GM19328 (cell line): ENCODE results near the gene KRTAP10-3.

Experiments used
- ATAC-seq: cut with Tn5 transposase; IDR thresholded peaks from one replicate; pipeline ENCODE4 v1.9.1; 2021; ENCODE audit warnings: mild to moderate bottlenecking, moderate library complexity; ENCODE audit not compliant: unreplicated experiment

KRTAP10-3 gene

DNA sequence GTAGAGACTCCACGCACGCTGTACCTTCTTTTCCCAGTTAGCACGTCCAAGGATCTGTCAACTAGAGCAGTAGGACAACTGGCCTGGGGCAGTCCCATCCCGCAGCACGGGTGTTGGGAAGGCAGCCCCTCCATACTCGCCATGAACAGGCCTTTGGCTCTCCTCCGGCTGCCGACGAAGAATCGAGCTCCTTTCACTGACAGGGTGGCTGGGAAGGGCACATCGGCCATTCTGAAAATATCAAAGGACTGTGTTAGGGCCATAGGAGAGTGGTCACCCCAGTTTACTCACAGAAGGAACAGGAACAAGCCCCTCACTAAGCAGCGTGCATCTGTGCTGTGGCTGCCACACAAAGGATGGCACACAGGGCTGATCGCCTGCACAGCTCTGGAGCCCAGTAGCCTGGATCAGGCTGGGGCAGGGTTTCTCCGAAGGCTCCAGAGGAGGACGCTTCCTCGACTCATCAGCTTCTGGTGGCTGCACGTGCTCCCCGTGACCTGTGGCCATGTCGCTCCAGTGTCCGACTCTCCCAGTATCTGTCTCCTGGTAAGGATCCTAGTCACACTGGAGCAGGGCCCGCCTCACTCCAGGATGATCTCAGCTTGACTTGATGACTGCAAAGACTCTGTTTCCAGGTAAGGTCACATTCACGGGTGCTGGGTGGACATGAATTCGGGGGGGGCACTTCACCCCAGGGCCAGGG lies 27.5 kb downstream of the KRTAP10-3 start:
- no peak for ATAC-seq

DNA sequence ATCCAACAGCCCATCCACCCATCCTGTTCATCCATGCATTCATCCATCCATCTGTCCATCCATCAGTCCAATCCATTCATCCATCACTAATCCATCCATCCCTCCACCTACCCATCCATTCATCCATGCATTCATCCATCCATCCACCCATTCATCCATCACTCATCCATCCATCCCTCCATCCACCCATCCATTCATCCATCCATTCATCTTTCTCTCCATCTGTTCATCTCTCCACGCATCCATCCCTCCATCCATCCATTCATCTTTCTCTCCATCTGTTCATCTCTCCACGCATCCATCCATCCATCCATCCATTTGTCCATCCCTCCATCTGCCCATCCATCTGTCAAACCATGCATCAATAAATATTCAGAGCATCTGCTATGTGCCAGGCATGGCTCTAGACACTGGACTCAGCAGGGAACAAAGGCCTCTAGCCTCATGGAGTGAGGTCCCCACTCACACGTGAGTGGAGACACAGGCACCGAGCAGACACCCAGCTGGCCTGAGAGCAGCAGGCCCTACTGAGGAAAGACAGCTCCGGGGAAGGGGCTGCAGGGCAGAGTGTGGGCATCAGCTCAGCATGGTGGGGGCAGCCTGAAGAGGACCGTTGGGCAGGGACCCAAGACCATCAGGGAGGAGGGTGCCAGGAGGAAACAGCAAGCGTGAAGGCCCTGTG lies 28.2 kb downstream of the KRTAP10-3 start:
- ATAC-seq = no peak

DNA sequence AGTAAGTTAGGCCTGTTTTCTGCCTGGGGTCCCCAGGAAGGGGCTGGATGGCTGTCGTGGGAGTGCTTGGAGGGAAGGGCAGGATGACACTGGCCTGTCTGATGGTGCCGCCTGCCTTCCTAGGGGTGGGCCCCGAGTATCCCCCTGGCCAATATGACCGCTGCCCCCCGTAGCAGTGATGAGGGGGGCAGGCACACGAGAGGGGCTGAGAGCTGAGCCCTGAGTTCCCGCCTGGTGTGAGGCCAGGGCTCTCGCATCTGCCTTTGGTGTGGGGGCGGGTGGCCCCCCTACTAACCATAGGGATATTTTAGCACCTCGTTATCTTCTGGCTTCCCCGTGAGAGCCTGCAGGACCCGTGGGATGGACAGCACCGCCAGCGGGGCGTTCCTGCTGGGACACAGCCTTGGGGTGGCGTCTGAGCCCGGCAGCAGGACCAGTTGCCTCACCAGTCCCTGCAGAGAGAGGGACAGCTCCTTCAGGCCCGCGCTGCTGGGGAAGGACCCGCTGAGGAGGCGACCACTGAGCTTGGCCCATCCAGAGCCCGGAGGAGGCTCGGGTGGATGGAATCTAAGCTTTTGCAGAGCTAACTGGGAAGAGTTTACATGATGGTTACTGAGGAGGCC lies 29.0 kb downstream of the KRTAP10-3 start:
- ATAC-seq = no peak

DNA sequence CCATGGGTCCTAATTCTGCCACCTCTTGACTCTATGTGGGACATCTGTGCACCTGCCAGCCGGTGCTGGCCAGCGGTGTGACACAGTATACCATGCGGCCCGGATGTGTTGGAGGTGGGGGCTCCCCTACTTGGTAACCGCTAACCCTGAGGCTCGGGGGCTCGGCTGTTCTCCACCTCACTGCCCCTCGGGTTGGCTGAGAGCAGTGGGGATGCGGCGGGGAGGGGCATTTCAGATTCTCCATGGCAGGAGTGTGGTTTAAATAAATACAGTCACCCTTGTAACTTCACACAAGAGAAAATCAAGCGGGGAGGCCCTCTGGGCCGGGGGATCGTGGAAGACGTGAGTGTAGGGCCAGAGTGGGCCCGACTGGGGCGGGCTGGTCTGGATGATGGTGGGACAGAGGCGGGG lies 29.6 kb downstream of the KRTAP10-3 start:
- no peak for ATAC-seq

DNA sequence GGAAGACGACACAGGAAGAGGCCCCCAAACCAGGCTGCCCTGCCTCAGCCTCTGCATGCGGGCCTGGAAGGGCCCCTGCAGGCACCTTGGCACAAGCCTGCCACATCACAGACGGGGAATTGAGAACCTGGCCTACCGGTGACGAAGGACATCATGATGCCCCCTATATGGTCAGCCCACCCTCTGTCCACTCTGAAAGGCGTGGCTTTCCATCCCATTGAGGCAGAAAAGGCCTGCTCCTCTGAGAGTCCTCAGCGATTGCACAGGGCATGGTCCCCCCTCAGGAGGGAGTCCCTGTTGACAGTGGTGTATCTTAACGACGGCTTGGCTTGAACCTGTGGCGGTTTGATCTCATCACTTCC lies 30.0 kb downstream of the KRTAP10-3 start:
- no peak for ATAC-seq

DNA sequence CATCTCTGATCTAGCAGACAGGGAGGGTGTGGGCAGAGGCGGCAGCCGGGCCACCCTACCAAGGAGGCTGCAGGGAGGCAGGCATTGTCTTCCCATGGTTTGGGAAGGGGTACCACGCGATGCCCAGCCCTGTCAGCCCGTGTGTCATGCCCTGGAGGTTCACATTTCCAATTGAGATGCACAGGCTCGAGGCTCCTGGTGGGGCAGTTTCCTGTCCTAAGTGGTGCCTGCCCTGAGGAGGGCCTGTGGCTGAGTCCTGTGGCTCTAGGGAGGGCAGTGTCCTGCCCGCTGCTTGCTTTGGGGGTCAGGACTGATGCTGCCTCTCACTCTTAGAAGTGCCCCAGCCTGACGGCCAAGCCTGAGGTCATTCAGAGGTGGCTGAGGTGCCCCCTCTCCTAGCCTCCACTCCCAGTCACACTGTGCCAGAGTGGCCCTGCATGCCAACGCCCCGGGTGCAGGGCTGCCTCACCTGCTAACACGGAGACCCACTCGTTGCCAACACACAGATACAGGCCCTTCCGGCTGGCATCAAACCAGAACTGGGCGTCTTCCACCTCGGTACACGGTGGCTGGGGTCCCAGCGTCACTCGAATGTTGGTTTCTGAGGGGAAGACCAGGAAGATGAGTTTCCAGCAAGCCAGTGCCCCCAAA lies 30.5 kb downstream of the KRTAP10-3 start:
- ATAC-seq = no peak

DNA sequence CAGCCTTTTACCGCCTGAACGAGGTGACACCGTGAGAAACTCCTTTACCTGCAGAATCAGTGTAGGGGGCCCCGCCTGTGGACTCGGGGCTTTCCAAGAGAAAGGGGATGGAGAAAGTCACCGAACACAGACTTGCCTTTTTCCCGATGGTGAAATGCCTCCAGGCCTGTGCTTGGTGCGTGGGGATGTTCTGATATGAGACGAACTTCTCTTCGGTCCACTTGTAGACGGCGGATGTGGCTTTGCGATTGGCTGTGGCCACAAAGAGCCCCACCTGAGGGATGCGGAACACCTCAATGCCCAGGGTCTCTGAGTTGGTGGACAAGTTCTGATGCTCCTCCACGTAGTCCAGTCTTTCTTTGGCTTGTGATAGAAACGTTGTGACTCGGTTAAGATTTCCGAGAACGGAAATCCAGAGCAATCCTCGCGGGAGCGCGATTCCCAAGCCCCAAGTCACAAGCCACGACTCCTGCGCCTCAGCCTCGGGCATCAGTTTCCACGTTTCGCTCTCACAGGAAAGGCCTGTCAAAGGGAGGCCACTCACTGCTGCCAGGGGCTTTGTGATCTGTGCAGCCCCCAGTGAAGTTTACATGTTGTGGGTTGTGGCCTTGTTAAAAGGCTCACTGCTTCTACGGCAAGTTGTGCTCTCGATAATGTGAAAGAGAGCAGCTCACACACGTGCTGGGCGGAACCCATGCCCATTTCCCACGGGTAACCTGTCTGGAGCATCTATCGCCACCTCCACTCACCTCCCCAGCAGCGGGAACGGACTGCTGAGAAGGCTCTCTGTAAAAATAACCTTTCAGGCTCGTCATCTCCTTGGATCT lies 31.2 kb downstream of the KRTAP10-3 start:
- ATAC-seq = no peak

DNA sequence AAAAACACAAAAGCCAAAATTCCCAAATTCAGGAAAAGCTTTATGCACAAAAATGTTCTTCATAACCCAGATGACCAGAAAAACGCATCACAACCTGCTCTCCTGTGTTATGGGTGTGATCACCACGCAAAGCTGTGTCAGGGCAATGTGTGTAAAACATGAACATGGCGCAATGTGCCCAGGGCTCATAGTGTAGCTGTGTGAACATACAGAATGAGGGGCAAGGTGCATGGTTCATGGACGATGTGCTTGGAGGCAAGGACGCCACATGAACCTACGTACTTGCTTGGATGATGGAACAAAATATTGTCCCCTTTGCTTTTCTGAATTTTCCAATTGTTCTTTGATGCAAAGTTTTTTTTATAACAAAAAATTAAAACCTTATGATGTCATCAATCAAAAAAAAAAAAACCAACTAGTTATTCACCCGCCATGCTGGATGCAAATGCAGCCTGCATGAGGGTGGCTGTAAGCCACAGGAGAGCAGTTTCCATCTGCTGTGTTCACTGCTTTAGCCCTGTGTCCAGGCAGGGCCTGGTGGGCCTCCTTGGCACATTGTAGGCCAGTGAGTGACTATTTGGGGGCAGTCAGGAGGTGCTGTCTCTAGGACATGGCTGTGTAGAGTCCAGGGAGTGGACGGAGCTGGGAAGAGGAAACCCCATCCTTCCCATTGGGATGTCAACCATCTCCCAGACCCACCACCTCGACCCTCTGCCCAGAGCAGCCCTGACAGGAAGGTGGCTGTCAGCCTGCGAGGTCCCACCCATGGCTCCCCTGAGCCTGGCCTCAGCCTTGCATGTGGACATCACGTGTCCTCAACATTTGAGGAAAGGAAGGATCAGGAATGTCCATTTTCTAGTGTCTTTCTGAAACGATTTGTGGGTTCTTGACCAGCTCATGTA lies 32.2 kb downstream of the KRTAP10-3 start:
- ATAC-seq = no peak

DNA sequence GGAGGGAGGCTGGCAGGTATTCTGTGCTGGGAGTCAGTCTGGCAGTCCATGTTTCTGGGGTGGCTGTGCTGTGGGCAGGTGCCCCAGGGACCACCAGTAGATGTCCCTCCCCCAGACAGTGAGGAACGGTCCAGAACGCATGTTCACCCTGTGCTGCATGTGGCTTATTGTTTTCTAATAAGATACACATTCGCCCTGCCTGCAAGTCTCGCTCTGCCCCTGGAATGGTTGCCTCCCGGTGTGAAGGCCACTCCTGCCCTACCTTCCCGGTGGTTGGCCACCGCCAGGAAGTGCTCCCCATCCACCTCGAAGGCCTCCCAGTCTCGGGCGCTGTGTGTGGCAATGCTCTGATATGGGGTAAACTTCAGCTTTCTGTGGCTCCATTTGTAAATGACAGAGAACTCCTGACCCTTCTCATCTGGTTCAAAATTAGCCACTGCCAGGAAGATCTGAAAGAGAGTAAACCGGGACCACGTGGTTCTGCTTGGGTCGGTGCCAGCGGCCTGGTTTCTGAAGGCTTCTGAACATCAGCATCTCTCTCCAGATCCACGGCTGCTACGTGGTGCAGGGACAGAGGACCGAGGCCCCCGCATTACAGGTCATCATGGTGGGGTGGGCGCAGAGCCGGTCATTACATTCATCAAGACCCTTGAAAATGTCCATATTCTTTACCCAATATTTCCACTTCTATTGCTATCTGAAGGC lies 33.1 kb downstream of the KRTAP10-3 start:
- no peak for ATAC-seq

DNA sequence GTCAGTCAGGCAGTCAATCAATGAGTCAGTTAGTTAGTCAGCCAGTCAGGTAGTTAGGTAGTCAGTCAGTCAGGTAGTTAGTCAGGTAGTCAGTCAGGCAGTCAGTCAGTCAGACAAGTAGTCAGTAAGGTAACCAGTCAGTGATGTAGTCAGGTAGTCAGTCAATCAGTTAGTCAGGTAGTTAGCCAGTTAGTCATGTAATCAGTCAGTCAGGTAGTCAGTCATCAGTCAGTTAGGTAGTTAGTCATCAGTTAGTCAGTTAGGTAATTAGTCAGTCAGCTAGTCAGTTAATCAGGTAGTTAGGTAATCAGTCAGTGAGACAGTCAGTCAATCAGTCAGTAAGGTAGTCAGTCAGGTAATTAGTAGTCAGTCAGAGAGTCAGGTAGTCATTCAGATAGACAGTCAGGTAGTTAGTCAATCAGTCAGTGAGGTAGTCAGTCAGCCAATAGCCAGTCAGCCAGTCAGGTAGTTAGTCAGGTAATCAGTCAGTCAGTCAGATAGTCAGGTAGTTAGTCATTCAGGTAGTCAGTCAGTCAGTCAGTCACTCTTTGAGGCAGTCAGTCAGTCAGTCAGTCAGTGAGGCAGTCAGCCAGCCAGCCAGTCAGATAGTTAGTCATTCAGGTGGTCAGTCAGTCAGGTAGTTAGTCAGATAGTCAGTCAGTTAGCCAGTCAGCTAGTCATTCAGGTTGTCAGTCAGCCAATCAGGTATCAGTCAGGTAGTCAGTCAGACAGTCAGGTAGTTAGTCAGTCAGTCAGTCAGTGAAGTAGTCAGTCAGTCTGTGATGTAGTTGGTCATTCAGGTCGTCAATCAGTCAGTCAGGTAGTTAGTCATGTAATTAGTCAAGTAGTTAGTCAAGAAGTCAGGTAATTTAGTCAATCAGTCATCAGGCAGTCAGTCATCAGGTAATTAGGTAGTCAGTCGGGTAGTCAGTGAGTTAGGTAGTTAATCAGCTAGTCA lies 33.9 kb downstream of the KRTAP10-3 start:
- ATAC-seq = no peak

DNA sequence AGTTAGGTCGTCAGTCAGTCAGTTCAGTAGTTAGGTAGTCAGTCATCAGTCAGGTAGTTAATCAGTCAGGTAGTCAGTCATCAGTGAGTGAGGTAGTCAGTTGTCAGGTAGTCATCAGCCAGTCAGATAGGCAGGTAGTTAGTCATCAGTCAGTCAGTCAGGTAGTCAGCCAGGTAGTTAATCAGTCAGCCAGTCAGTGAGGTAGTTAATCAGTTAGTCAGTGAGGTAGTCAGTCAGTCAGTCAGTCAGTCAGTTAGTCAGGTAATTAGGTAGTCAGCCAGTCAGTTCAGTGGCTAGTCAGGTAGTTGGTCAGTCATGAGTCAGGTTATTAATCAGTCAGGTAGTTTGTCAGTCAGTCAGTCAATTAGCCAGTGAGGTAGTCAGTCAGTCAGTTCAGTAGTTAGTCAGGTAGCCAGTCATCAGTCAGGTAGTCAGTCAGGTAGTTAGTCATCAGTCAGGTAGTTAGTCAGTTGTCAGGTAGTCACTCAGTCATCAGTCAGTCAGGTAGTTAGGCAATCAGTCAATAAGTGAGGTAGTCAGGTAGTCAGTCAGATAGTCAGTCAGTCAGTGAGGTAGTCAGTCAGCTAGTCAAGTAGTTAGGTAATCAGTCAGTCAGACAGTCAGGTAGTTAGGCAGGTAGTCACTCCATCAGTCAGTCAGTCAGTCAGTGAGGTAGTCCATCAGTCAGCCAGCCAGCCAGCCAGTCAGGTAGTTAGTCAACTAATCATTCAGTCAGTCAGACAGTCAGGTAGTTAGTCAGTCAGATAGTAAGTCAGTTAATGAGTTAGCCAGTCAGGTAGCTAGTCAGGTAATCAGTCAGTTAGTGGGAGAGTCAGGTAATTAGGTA lies 34.8 kb downstream of the KRTAP10-3 start:
- ATAC-seq = no peak

DNA sequence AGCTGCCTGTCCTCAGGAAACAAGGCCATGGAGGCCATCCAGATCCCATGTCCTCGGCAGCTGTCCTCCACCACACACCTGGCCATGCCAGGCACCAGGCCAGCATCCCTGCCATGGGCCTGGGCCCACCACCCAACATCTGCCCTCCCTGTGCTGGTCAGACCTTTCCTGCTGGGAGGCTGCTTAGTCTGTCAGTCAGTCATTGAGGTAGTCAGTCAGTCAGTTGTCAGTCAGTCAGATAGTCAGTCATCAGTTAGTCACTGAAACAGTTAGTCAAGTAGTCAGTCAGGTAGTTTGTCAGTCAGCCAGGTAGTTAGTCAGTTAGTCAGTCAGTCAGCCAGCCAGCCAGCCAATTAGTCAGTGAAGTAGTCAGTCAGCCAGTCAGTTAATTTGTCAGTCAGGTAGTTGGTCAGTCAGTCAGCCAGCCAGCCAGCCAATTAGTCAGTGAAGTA lies 35.8 kb downstream of the KRTAP10-3 start:
- ATAC-seq = no peak

DNA sequence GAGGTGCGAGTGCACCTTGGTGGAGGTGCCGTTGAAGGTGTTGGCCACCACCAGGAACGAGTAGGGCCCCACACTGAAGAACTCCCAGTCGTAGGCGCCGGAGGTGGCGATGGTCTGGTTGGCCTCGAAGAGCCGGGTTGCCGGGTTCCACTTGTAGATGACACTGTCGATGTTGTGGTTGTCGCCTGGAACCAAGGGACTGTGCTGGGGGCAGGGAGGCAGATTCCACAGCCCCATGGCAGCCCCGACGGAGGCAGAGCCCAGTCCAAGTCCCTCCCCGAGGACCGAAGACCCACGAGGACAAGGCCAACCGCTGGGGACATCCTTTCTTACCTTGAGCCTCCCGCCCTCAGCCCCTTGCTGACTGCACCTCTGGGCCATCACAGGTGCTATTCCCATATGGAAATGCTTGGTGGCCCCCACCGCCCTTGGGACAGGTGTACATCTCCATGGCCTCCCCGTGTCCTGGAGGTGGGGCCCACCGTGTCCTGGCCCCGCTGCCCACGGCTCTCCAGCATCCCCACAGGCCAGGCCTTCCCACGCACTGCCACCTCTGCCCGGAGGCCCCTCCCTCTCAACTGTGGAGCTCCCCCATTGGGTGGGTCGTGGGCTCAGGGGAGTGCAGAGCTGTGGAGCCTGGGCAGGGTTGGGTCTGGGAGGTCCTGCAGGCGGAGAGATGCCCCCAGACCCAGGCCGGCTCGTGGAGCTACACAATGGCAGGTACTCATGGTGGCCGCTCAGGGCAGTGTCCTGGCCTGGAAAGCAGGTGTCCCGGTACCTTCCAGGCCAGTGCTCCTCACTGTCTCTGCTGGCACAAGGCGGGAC lies 36.5 kb downstream of the KRTAP10-3 start:
- ATAC-seq = no peak

DNA sequence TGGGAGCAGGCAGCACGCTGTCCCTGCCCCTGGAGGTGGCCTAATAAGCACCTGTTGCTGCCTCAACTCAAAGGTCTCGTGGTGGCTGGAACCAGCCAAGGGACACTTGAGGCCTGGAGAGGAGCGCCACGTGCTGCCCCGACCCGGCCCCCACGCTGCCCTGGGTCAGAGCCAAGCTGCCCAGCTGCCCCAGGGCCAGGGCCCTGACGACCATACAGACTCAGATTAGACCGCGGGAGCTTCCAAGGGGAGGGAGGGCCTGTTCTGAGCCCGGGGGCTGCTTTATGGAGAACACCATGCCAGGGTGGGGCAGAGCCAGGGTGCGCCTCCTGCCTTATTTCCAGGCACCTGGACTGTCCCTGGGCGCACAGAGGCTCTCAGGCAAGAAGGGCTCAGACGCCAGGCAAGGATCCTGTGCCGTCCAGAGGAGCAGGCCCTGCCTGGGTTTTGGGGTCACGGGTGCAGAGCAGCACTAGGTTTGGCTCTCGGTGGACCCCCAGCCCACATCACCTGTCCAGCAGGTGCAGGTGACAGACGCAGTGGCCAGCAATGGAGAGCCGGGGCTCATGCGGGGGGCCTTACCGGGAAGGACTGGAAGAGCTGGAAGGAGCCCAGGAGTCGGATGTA lies 37.2 kb downstream of the KRTAP10-3 start:
- no peak for ATAC-seq

DNA sequence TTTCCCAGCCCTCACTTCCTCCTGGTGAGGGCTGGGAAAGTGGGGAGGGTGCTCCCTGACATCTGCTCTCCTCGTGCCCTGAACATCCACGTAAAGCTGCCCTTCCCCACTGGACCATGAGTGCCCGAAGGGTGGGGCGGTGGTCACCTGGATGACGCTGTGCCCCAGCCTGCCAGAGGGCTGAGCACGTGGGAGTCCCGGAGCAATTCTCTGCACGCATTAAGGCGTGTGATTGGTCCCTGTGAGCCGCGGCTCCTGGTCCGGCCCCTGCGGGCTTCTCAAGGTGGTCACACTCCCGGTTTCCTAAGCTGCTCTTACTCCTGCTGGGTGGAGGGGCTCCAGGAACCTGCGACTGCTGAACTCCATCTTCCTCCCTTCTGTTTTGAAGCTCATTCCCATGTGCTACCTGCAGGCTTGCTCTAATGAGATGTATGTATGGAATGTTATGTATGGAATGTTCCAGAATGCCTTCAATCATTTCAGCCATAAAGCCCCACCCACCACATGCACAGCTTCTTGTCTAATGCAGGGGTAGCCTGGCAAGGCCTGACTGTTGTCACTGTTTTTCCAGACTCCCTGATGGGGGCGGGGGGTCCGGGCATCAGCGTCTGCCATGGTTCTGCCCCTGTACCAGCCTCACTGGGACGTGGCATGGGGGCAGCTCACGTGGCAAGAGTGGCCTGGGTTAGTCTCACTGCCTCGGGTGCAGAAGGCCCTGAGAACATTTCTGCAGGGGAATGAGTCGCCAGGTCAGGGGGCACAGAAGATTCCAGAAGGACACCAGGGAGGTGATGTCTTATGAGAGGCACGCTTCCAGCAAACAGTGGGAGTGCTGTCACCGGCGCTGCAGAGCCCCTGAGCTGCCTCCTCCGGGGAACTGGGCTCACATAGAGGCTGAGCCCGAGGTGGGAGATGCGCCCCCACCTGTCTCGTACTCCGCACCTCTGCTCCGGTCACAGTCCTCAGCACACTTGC lies 38.0 kb downstream of the KRTAP10-3 start:
- ATAC-seq = no peak
